HEK293T (cell line): ENCODE data around the gene PAPPA2.

ENCODE experiments used
- ARNT ChIP-seq: fragments of 450-650 bp; IDR thresholded peaks from 2 replicates; pipeline ENCODE4 v1.6.1; 2017; ENCODE audit warnings: mild to moderate bottlenecking
- BHLHE40 ChIP-seq: fragments of 450-650 bp; IDR thresholded peaks from 2 replicates; pipeline ENCODE4 v1.6.1; 2016; ENCODE audit warnings: mild to moderate bottlenecking, moderate library complexity, borderline replicate concordance
- FOXA1 ChIP-seq: fragments of 450-650 bp; IDR thresholded peaks from 2 replicates; pipeline ENCODE4 v1.6.1; 2016; ENCODE audit warnings: mild to moderate bottlenecking
- FOXK2 ChIP-seq: fragments of 450-650 bp; IDR thresholded peaks from 2 replicates; pipeline ENCODE4 v1.6.1; 2016; ENCODE audit warnings: mild to moderate bottlenecking
- HDGF ChIP-seq: fragments of 450-650 bp; IDR thresholded peaks from 2 replicates; pipeline ENCODE4 v1.6.1; 2017; ENCODE audit warnings: antibody characterized with exemption, borderline replicate concordance
- L3MBTL2 ChIP-seq: fragments of 450-650 bp; conservative IDR thresholded peaks from 2 replicates; pipeline ENCODE4 v1.6.1; 2016; ENCODE audit warnings: mild to moderate bottlenecking
- NFRKB ChIP-seq: fragments of 450-650 bp; IDR thresholded peaks from 2 replicates; pipeline ENCODE4 v1.6.1; 2016; ENCODE audit warnings: mild to moderate bottlenecking, moderate library complexity
- PKNOX1 ChIP-seq: fragments of 450-650 bp; IDR thresholded peaks from 2 replicates; pipeline ENCODE4 v1.6.1; 2016
- SP1 ChIP-seq: fragments of 450-650 bp; IDR thresholded peaks from 2 replicates; pipeline ENCODE4 v1.6.1; 2017
- SUZ12 ChIP-seq: fragments of 450-650 bp; IDR thresholded peaks from 2 replicates; pipeline ENCODE4 v1.6.1; 2016; ENCODE audit warnings: mild to moderate bottlenecking
- TARDBP ChIP-seq: fragments of 450-650 bp; IDR thresholded peaks from 2 replicates; pipeline ENCODE4 v1.6.1; 2016

- TF ChIP-seq HDGF (no peak), L3MBTL2 (no peak), PKNOX1 (no peak), TARDBP (no peak), SUZ12 (no peak), NFRKB (no peak), SP1 (no peak), BHLHE40 (no peak), FOXK2 (no peak), ARNT (no peak), FOXA1 (no peak)
Measured at GRCh38 chr1:176720838-176721237, 257.9 kb downstream of the PAPPA2 start.
